ENCODE data around the gene ADGRG2.
"Not testable (repeated sequence)": the region's sequence is repeated elsewhere in the genome, so short reads cannot be mapped to it uniquely, and the experiment has no call there.

DNA sequence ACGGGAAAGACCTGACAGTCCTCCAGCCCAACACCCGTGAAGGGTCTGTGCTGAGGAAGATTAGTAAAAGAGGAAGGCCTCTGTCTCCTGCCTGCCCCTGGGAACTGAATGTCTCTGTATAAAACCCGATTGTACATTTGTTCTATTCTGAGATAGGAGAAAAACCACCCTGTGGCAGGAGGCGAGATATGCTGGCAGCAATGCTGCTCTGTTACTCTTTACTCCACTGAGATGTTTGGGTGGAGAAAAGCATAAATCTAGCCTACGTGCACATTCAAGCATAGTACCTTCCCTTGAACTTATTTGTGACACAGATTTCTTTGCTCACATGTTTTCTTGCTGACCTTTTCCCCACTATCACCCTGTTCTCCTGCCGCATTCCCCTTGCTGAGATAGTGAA lies 142.0 kb downstream of the ADGRG2 start:
- not testable (repeated sequence) for TF ChIP-seq SUZ12 (IDR thresholded peaks at IDR 0.05); L3MBTL2 (conservative IDR thresholded peaks at IDR 0.05); SP1 (IDR thresholded peaks at IDR 0.05)
